Breast epithelium (tissue), 4 donors: ENCODE results near the gene LFNG. TPM values are rescaled to one million over a fixed set of nuclear protein-coding genes. Genes with fewer than 3 reads are reported as not detected.

ENCODE experiments used
- DNase-seq, 2 donors: peaks; one replicate each; pipeline ENCODE4 v3.0.0-alpha.2; 2019; ENCODE audit warnings: low spot score in 2 of 2
- H3K27ac ChIP-seq, 2 donors: fragments of 200-600 bp; sonication (generic) in 1 of 2; one replicate each; pipeline ENCODE4 v1.5.1; 2016 to 2019; ENCODE audit warnings: mild to moderate bottlenecking in 1 of 2
- H3K27me3 ChIP-seq, 2 donors: fragments of 200-600 bp; sonication (generic) in 1 of 2; one replicate each; pipeline versions ENCODE4 v1.5.1 to v1.6.0; 2017 to 2019; ENCODE audit warnings: control low read depth in 1 of 2, mild to moderate bottlenecking in 1 of 2
- H3K36me3 ChIP-seq: fragments of 200-600 bp; one replicate; pipeline ENCODE4 v1.5.1; 2019
- H3K4me1 ChIP-seq, 2 donors: fragments of 200-600 bp; sonication (generic); one replicate each; pipeline ENCODE4 v1.5.1; 2016 to 2019; ENCODE audit warnings: control low read depth in 1 of 2
- H3K4me3 ChIP-seq, 3 donors: fragments of 200-600 bp; sonication (generic); 1 replicate in 2 of 3; 2 replicates in 1 of 3; pipeline ENCODE4 v1.5.1; 2016 to 2019; ENCODE audit warnings: mild to moderate bottlenecking in 3 of 3, moderate library complexity in 2 of 3
- H3K9me3 ChIP-seq, 2 donors: fragments of 200-600 bp; sonication (generic) in 1 of 2; one replicate each; pipeline ENCODE4 v1.5.1; 2016 to 2019; ENCODE audit warnings: control low read depth in 1 of 2
- CTCF ChIP-seq, 3 donors: fragments of 450-650 bp; IDR thresholded peaks; one replicate each; pipeline ENCODE4 v1.5.1; 2016 to 2017; ENCODE audit warnings: antibody characterized with exemption in 3 of 3, mild to moderate bottlenecking in 3 of 3, moderate library complexity in 3 of 3
- POLR2A ChIP-seq: fragments of 450-650 bp; IDR thresholded peaks from one replicate; pipeline ENCODE4 v1.6.1; 2016; ENCODE audit warnings: antibody characterized with exemption, mild to moderate bottlenecking, moderate library complexity
- POLR2AphosphoS5 ChIP-seq, 3 donors: sonication (generic); formaldehyde crosslinking; IDR thresholded peaks; one replicate each; pipeline ENCODE4 v1.6.1; 2017; ENCODE audit warnings: antibody characterized with exemption in 3 of 3
- intact Hi-C: fragments of 100-400 bp; cut with DNase I; formaldehyde crosslinking; loops from one replicate; pipeline ENCODE4 v1.15.1; 2023; ENCODE audit warnings: low total_unique reads
- total RNA-seq, 3 donors: library from RNA; depleted of rRNA; stranded (reverse); fragments of >200 nt; gene quantifications; one replicate each; pipeline ENCODE4 v1.1.0, GENCODE V29; 2016

LFNG gene
- total RNA-seq, 3 donors from 2014 or later: 5.0 to 16.4 (median 9.1) TPM

GRCh38 chr7:2553831-2554581 lies 34.4 kb downstream of the LFNG start:
- H3K36me3 ChIP-seq: no peaks in the 10 kb centered on the region
- H3K9me3 ChIP-seq: no peaks in the 10 kb centered on the region
- intact Hi-C loops: no loop called here
- TF ChIP-seq CTCF (IDR thresholded peaks at IDR 0.05) (no peak), POLR2A (no peak), POLR2AphosphoS5 (IDR thresholded peaks at IDR 0.05) (no peak)
- peak overlapping the region; percentile 81 to 99 (median 86) for H3K4me3 ChIP-seq
- H3K4me1 ChIP-seq: peaks cover 0 to 3% of the 10 kb centered on the region in 2 donors
- H3K27me3 ChIP-seq: no peaks in the 10 kb centered on the region
- no peak overlapping the region for H3K27ac ChIP-seq
- DNase-seq: no peak

GRCh38 chr7:2554661-2555111 lies 35.1 kb downstream of the LFNG start:
- Histone ChIP-seq H3K27ac (peak overlapping the region; percentile 96 to 100), H3K27me3 (no peaks in the 10 kb centered on the region), H3K4me1 (peaks cover 0 to 3% of the 10 kb centered on the region in 2 donors), H3K9me3 (no peaks in the 10 kb centered on the region), H3K36me3 (no peaks in the 10 kb centered on the region), H3K4me3 (peak overlapping the region; percentile 81 to 99 (median 86))
- no peak for DNase-seq
- no peak for TF ChIP-seq POLR2AphosphoS5 (IDR thresholded peaks at IDR 0.05)
- TF ChIP-seq CTCF (IDR thresholded peaks at IDR 0.05): no peak
- TF ChIP-seq POLR2A: no peak
- intact Hi-C loops: no loop called here

- intact Hi-C loops: no loop called here
- H3K4me1 ChIP-seq: peaks cover 0 to 3% of the 10 kb centered on the region in 2 donors
- no peaks in the 10 kb centered on the region for H3K9me3 ChIP-seq
- H3K27ac ChIP-seq: peak within 1 kb of the TSS; percentile 96 to 100
- no peaks in the 10 kb centered on the region for H3K36me3 ChIP-seq
- peak; percentile 95 to 99 for DNase-seq
- peak; percentile 70 for TF ChIP-seq POLR2A
- peak; percentile 80 to 91 (median 82) for TF ChIP-seq POLR2AphosphoS5 (IDR thresholded peaks at IDR 0.05)
- TF ChIP-seq CTCF (IDR thresholded peaks at IDR 0.05): peak in 2 of 3 donors; percentile 19 to 38
- H3K27me3 ChIP-seq: no peaks in the 10 kb centered on the region
- H3K4me3 ChIP-seq: peak within 1 kb of the TSS; percentile 81 to 99 (median 86)
Observed at GRCh38 chr7:2555121-2556052, 35.8 kb downstream of the LFNG start, which contains the start of gene BRAT1. TSS of gene BRAT1 (minus strand) at chr7:2555524. CDS start at chr7:2554431, 1,093 bp downstream.

- Histone ChIP-seq H3K27me3 (no peaks in the 10 kb centered on the region), H3K9me3 (no peaks in the 10 kb centered on the region), H3K36me3 (no peaks in the 10 kb centered on the region), H3K4me3 (peak within 1 kb of the TSS; percentile 89 to 90 (median 90)), H3K27ac (peak within 1 kb of the TSS; percentile 71 to 81), H3K4me1 (peaks cover 0 to 3% of the 10 kb centered on the region in 2 donors)
- intact Hi-C loops: no loop called here
- DNase-seq: peak; percentile 76 to 94
- peak in 1 of 3 donors; percentile 42 for TF ChIP-seq POLR2AphosphoS5 (IDR thresholded peaks at IDR 0.05)
- no peak for TF ChIP-seq POLR2A
- no peak for TF ChIP-seq CTCF (IDR thresholded peaks at IDR 0.05)
Observed at GRCh38 chr7:2558629-2559282, 39.2 kb downstream of the LFNG start, which contains the start of gene IQCE. TSS of gene IQCE (plus strand) at chr7:2558979. CDS start at chr7:2559182, 203 bp downstream.
